DMS 273 treated with DMSO at 0.1 percent for 48 hours (cell line): Measurements from ENCODE around the gene FOXN3.

Source experiments
- DNase-seq: peaks from one replicate; lab custom pipeline; 2025; lab: John Stamatoyannopoulos, UW

The FOXN3 gene

DNA sequence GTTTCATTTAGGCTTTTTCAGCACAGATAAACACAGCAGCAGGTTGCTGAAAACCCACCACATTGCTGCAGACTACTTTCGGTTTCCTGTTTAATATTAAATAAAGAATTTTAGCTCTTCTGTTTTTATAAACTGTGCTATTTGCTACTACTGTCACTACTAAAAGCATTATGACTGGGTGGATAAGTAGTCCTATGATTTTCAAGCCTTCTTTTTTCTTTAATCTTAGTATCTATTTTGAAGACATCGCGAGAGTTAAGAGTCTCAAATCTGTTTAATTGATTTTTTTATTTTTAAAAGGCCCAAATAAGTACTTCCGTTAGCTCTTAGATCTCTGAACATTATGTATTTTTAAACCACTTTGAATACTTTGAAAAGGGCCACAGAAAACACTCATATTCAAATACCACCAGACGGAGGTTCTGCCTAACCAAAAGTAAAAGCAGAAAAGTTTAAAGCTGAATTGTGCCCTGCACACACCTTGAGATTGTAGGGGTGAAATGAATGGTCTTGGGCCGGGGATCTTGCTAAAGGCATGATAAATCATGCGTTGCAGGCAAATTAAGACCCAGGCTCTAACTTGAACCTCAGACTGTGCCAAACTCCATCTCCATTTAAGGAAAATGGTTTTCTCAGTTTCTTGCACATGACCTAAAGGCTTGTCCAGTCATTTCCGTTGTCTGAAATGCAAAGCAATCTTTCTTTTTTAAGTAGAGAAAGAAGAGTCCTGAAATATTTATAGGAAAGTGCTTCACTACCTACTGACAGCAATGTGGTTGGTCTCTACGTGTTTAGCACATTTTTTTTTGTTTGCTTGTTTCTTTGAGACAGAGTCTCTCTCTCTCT is 13.6 kb upstream of the FOXN3 start:
- no peak for DNase-seq

DNA sequence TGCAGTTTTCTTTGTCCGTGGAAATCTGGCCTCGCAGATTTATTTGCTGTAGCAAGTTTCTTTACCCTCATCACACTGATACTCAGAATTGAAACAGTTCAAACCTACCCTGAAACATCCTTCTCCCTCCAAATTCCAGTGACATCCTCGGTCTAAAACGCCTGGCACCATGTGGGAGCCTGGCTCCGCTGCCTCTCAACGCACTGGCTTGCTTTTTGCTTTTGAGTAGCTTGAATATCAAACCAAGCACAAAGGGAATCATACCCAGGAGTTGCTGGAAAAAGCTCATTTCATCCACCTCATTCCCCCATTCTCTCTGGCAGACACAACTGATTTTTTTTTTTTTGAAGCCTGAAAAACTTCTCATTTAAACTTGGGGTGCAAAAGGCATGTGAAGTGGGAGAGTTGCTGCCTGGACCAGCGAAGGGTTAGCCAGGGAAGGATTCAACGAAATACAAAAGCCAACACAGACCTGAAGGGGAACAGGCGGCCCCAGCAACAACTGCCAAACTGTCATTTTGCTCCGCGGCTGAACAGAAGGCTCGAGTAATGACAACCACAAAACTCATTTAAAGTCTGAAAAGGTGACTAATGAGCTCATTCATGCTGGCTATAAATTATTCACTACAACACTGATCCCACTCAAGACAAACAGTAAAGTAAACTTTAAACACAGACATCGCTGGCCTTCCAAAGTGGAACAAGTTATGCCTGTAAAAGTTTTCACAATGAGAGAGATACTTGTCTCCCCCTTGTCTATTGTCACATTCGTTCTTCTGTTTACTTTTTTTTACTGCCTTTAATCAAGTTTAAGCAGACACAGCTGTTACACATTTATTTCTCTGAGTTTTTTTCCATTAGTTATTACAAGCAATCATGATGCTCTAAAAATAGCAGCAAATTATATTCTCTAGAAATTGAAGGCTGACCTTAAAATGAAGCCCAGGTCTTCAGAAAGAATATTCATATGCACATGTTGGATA is 12.5 kb upstream of the FOXN3 start:
- DNase-seq = peak; percentile 74

GRCh38 chr14:89428546-89429198 is 11.6 kb upstream of the FOXN3 start:
- peak; percentile 84 for DNase-seq

- no peak for DNase-seq
Measured at GRCh38 chr14:89428173-89428523, 11.1 kb upstream of the FOXN3 start.

DNA sequence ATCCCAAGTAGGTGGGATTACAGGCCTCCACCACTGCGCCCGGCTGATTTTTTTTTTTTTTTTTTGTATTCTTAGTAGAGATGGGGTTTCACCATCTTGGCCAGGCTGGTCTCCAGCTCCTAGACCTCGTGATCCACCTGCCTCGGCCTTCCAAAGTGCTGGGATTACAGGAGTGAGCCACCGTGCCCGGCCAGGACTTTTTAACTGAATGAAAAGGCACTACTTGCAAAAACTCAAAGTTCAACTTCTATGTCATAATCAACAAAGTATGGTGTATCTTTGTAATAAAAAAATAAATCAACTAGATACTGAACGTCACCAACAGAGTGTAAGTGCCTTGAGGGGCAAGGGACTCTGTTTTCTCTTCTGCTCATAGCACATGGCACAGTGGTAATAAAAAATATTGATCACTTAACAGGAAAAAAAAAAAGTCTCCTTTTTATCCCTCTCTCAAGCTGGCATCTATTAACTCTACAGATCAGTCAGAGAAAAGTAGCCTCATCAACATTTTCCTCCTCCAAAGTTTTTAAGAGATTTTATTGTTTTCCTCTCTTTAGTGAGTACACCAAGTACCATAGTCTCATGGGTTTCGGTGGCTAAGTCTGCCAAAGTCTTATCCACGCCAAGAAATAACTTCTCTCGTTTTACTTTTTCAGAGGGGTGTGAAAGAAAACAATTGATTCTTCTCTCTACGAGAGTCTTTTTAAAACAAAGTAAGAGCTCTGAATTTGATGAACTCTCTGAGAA is 10.6 kb upstream of the FOXN3 start:
- DNase-seq = no peak

- DNase-seq = no peak
Measured at GRCh38 chr14:89425931-89426330, 8.9 kb upstream of the FOXN3 start.

DNA sequence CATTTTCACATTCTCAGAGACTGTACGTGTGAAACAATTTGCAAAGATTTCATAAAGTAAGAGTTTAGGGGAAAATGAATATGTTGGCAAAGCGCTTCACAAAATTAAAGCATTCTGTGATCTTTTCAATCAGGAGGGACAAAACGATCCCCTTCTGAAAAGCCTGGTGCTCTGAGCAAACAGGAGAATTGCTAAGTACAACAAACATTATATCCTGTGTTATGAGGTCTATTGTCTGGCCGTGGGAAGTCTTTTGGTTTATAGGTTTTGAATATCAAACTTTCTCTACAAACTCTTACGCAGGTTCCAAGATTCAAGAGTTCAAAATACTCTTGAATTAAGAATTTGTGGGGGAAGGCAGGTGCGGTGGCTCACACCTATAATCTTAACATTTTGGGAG is 7.2 kb upstream of the FOXN3 start:
- DNase-seq = no peak

- DNase-seq = no peak
Measured at GRCh38 chr14:89422952-89423345, 5.9 kb upstream of the FOXN3 start.

GRCh38 chr14:89422181-89422951 is 5.3 kb upstream of the FOXN3 start:
- DNase-seq = no peak

GRCh38 chr14:89420502-89420901 is 3.5 kb upstream of the FOXN3 start:
- DNase-seq = no peak

DNA sequence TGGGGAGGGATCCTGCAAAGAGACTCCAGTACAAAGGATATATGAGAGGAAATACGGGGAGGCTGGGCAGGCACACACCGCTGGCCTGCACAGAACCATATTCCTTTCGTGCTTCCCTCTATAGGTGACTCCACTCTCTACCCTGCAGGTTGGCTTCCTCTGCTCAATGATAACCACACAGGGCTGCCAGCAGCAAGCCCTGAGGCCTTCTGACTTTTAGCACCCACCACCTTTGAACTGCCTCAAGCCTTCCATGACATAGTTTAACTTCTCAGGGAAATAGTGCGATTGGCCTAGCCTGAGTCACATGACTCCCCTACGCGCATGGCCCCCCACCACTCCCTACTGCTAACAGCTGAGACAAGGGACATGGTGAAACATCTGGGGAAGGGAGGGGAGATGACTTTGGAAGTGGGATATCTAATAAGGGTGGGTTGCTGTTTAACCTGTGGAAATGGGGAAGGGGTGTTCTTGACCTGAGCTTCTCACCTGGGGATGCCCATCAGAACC is 3.0 kb upstream of the FOXN3 start:
- DNase-seq = no peak

- no peak for DNase-seq
Measured at GRCh38 chr14:89418976-89419375, 1.9 kb upstream of the FOXN3 start.

DNA sequence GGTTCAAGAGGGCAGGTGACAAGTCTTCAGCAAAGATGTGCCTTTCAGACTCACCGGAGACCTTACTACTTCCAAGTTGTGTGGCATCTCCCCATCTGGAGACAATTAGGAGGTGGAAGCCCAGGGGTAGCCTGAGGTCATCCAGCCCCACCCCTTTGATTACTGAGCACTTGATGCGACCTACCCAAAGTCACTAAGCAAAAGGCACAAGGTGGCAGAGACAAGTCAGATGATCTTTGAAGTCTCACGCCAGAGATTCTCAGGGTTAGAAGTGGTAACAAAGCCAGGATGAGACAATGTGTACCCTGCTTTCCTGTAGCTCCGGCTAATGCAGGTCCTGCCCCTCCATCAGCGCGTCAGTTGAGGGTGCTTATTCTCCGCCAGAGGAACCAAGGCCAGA is 1.4 kb upstream of the FOXN3 start:
- no peak for DNase-seq

GRCh38 chr14:89417465-89418225 is 612 bp upstream of the FOXN3 start:
- peak; percentile 36 for DNase-seq

GRCh38 chr14:89416002-89416995 is 734 bp downstream of the FOXN3 start:
- DNase-seq = peak; percentile 89

DNA sequence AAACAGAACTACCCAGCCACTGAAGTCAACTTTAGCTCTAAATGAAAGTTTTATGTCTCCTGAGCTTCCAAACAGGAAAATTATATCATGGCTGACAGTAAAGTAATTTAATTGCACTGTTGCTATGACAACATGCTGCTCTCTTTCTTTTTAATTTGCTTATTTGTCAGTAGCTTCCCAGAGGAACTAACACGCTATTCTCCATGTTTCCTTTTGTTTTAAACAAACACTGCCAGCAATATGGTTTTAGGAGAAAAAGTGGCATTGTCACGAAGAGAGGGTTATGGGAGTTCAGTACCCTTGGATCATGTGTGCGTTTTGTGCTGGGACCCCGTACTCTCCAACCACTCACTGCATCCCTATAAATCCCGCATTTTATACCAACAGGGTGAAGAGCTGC is 1.9 kb downstream of the FOXN3 start:
- no peak for DNase-seq

GRCh38 chr14:89411976-89412375 is 5.1 kb downstream of the FOXN3 start:
- no peak for DNase-seq

DNA sequence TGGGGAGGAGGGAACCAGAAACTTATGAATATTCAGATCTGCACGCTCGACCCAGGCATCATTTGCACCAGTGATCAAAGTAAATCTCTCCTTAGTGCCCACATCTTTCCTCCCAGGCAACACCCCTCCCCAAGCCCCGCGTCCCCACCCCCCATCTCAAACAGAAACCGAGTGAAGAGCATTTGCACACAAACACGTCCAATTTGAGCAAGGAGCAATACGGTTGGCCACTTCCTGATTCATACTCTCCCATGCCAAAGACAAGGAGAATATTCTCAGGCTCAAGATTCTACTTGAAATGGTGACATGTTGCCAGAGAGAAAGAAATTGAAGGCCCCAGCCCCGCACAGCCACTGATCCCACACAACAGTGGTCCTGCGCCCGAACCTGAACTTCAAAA is 7.1 kb downstream of the FOXN3 start:
- no peak for DNase-seq
